NCI-H2227 treated with DMSO at 0.1 percent for 48 hours (cell line): ENCODE results near the gene MRPL11.

ENCODE experiments used
- DNase-seq: peaks from one replicate; lab custom pipeline; 2025; lab: John Stamatoyannopoulos, UW

Gene MRPL11

GRCh38 chr11:66388780-66389386, 49.8 kb downstream of the MRPL11 start:
- DNase-seq, result no peak

GRCh38 chr11:66386171-66387069, 52.2 kb downstream of the MRPL11 start:
- DNase-seq, result peak; percentile 87
